ENCODE results near the gene CSAD.

DNA sequence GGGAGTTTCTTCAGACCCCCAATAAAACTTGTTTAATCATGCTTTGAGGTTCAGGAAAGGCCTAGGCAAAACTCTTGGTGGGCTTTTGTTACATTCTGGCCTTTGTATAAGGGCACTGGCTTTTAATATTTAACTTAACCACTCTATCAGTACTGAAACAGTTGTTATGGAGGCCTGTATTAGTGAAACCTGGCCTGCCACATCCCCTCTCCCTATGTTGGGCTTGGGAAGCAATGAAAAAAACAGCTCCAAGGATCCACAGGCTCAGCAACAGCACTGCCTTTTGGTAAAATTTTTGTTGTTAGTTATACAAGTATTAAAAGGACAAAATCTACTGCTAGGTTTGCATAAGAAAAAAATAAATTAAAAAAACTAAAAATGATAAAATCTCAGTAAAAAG, 66.8 kb downstream of the CSAD start:
- TF ChIP-seq, protein P1, sequence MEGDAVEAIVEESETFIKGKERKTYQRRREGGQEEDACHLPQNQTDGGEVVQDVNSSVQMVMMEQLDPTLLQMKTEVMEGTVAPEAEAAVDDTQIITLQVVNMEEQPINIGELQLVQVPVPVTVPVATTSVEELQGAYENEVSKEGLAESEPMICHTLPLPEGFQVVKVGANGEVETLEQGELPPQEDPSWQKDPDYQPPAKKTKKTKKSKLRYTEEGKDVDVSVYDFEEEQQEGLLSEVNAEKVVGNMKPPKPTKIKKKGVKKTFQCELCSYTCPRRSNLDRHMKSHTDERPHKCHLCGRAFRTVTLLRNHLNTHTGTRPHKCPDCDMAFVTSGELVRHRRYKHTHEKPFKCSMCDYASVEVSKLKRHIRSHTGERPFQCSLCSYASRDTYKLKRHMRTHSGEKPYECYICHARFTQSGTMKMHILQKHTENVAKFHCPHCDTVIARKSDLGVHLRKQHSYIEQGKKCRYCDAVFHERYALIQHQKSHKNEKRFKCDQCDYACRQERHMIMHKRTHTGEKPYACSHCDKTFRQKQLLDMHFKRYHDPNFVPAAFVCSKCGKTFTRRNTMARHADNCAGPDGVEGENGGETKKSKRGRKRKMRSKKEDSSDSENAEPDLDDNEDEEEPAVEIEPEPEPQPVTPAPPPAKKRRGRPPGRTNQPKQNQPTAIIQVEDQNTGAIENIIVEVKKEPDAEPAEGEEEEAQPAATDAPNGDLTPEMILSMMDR (IDR thresholded peaks at IDR 0.05) = no peak
- TF ChIP-seq EP300 (IDR thresholded peaks at IDR 0.05; ENCODE audit: low read depth) = no peak
- TF ChIP-seq POLR2AphosphoS5 (IDR thresholded peaks at IDR 0.05) = no peak
- no peak for TF ChIP-seq POLR2A (IDR thresholded peaks at IDR 0.05)
